GM12878 (cell line): ENCODE measurements around the gene ING1. TPM values are rescaled to one million over a fixed set of nuclear protein-coding genes. Genes with fewer than 3 reads are reported as not detected.

ENCODE experiments used
- ATAC-seq: fragments of 200-7000 bp; cut with Tn5 transposase; 3 replicates; pipeline ENCODE4 v1.9.1; 2020; ENCODE audit warnings: mild to moderate bottlenecking, moderate library complexity
- BruUV-seq: library from RNA; stranded (reverse); fragments of 400-500 nt; replicated peaks from 2 replicates; lab custom pipeline; 2021; lab: Mats Ljungman, UMichigan
- CTCF ChIA-PET: fragments of 300-600 bp; sonication (Branson Sonifier 250); formaldehyde crosslinking; extraction: SDS; loops from one replicate; lab custom pipeline; 2021; ENCODE audit warnings: inconsistent platforms; lab: Yijun Ruan, JAX
- POLR2A ChIA-PET: fragments of 350-600 bp; formaldehyde crosslinking; extraction: SDS; loops from one replicate; lab custom pipeline; 2021; ENCODE audit warnings: inconsistent platforms; lab: Charles Lee
- RAD21 ChIA-PET: fragments of 300-600 bp; sonication (Branson Sonifier 250); formaldehyde crosslinking; loops from one replicate; lab custom pipeline; 2023; ENCODE audit warnings: antibody characterized with exemption; ENCODE audit not compliant: unreplicated experiment; lab: Charles Lee
- SMC1A ChIA-PET: fragments of 300-600 bp; sonication (Branson Sonifier 250); formaldehyde crosslinking; loops from one replicate; lab custom pipeline; 2023; ENCODE audit not compliant: unreplicated experiment, uncharacterized antibody; lab: Charles Lee
- DNase-seq: peaks from one replicate; pipeline ENCODE4 v3.0.0-alpha.2; 2011; ENCODE audit warnings: low read depth, low spot score
- FAIRE-seq: peaks from 3 replicates; lab custom pipeline; 2011; peaks lifted over from hg19 to GRCh38; lab: Jason Lieb, UNC
- H2AFZ ChIP-seq: 2 replicates; pipeline ENCODE4 v1.6.0; 2011; ENCODE audit warnings: low read depth, low read length, control low read depth; ENCODE audit not compliant: control insufficient read depth
- H3K27ac ChIP-seq: 2 replicates; pipeline ENCODE4 v1.5.1; 2011; ENCODE audit warnings: control low read depth; ENCODE audit not compliant: control insufficient read depth, insufficient read depth
- H3K27me3 ChIP-seq, 2 experiments: replicated peaks in 1 of 2; 2 replicates each; pipeline versions ENCODE4 v1.6.0 to v1.6.1; 2011; ENCODE audit warnings: low read length in 1 of 2; ENCODE audit not compliant: control insufficient read depth in 2 of 2, insufficient read depth in 2 of 2
- H3K36me3 ChIP-seq, 2 experiments: 2 replicates each; pipeline ENCODE4 v1.5.1; 2011; ENCODE audit warnings: low read length in 1 of 2; ENCODE audit not compliant: control insufficient read depth in 2 of 2, insufficient read depth in 2 of 2
- H3K4me1 ChIP-seq: 2 replicates; pipeline ENCODE4 v1.6.1; 2011; ENCODE audit warnings: mild to moderate bottlenecking, low read length, moderate library complexity, mixed read lengths; ENCODE audit not compliant: control insufficient read depth, insufficient read depth
- H3K4me2 ChIP-seq: 2 replicates; pipeline ENCODE4 v1.6.0; 2011; ENCODE audit warnings: control low read depth; ENCODE audit not compliant: control insufficient read depth, insufficient read depth
- H3K4me3 ChIP-seq: fragments of 200-600 bp; sonication (generic); 2 replicates; pipeline ENCODE4 v1.5.1; 2016
- H3K79me2 ChIP-seq: 2 replicates; pipeline ENCODE4 v1.6.0; 2011; ENCODE audit warnings: low read length; ENCODE audit not compliant: control insufficient read depth, insufficient read depth
- H3K9ac ChIP-seq: 2 replicates; pipeline ENCODE4 v1.8.0; 2011; ENCODE audit warnings: low read length, control low read depth, mixed read lengths; ENCODE audit not compliant: control insufficient read depth, insufficient read depth
- H3K9me3 ChIP-seq: replicated peaks from 3 replicates; pipeline ENCODE4 v1.5.1; 2011; ENCODE audit warnings: mild to moderate bottlenecking, low read length; ENCODE audit not compliant: control insufficient read depth, insufficient read depth
- H4K20me1 ChIP-seq: 2 replicates; pipeline ENCODE4 v1.6.0; 2011; ENCODE audit not compliant: control insufficient read depth, insufficient read depth
- BACH1 ChIP-seq: fragments of 450-650 bp; IDR thresholded peaks from 2 replicates; pipeline ENCODE4 v1.6.1; 2017; ENCODE audit warnings: mild to moderate bottlenecking, borderline replicate concordance
- DPF2 ChIP-seq: fragments of 450-650 bp; IDR thresholded peaks from 2 replicates; pipeline ENCODE4 v1.6.1; 2017; ENCODE audit warnings: mild to moderate bottlenecking
- EGR1 ChIP-seq, 2 experiments: IDR thresholded peaks; 1 replicate in 1 of 2; 2 replicates in 1 of 2; pipeline ENCODE4 v1.6.1; 2011 to 2012; ENCODE audit warnings: low read depth in 2 of 2, low read length in 2 of 2, borderline replicate concordance in 1 of 2, mild to moderate bottlenecking in 1 of 2, moderate library complexity in 1 of 2
- ETV6 ChIP-seq, 2 experiments: fragments of 450-650 bp in 1 of 2; IDR thresholded peaks in 1 of 2; conservative IDR thresholded peaks in 1 of 2; 2 replicates each; pipeline ENCODE4 v1.6.1; 2014; ENCODE audit warnings: antibody characterized with exemption in 1 of 2, borderline replicate concordance in 1 of 2, low read depth in 1 of 2, mild to moderate bottlenecking in 1 of 2, moderate library complexity in 1 of 2
- HCFC1 ChIP-seq: fragments of 150-350 bp; IDR thresholded peaks from 2 replicates; pipeline ENCODE4 v1.6.1; 2014; ENCODE audit warnings: low read length
- IRF3 ChIP-seq: fragments of 450-650 bp; IDR thresholded peaks from 2 replicates; pipeline ENCODE4 v1.6.1; 2014; ENCODE audit warnings: mild to moderate bottlenecking
- IRF4 ChIP-seq: IDR thresholded peaks from 2 replicates; pipeline ENCODE4 v1.6.1; 2011; ENCODE audit warnings: low read depth, low read length
- RB1 ChIP-seq: fragments of 450-650 bp; formaldehyde crosslinking; IDR thresholded peaks from 2 replicates; pipeline ENCODE4 v1.6.1; 2017; ENCODE audit warnings: mild to moderate bottlenecking, borderline replicate concordance
- RBBP5 ChIP-seq: fragments of 200-600 bp; sonication (generic); conservative IDR thresholded peaks from 2 replicates; pipeline ENCODE4 v1.6.1; 2016
- REST ChIP-seq: IDR thresholded peaks from 2 replicates; pipeline ENCODE4 v1.6.1; 2012; ENCODE audit warnings: mild to moderate bottlenecking, low read depth, low read length
- TCF3 ChIP-seq: IDR thresholded peaks from 2 replicates; pipeline ENCODE4 v1.6.1; 2012; ENCODE audit warnings: low read depth, mild to moderate bottlenecking, low read length, borderline replicate concordance; ENCODE audit not compliant: insufficient read depth
- ZBTB11 ChIP-seq: fragments of 450-650 bp; formaldehyde crosslinking; IDR thresholded peaks from 2 replicates; pipeline ENCODE4 v1.5.0; 2022; ENCODE audit warnings: mild to moderate bottlenecking, missing genetic modification characterization
- ZBTB4 ChIP-seq: fragments of 450-650 bp; formaldehyde crosslinking; IDR thresholded peaks from 2 replicates; pipeline ENCODE4 v1.4.0; 2022; ENCODE audit warnings: mild to moderate bottlenecking, moderate library complexity
- WGBS: methylation state at CpG from one replicate; pipeline ENCODE4 v1.1.6; 2016; ENCODE audit warnings: low lambda C conversion rate; ENCODE audit not compliant: insufficient replicate concordance, insufficient coverage; ENCODE audit errors: missing lambda C conversion rate; 5-methylcytosine and 5-hydroxymethylcytosine counted together
- in situ Hi-C: fragments of 300-500 bp; cut with MboI; formaldehyde crosslinking; loops from 9 replicates; pipeline ENCODE4 v1.14.3; 2018; ENCODE audit warnings: mixed read lengths
- intact Hi-C: fragments of 100-400 bp; cut with micrococcal nuclease; formaldehyde crosslinking; loops from one replicate; pipeline ENCODE4 v1.14.2; 2022; ENCODE audit not compliant: unreplicated experiment
- polyA plus RNA-seq, 11 experiments: library from polyadenylated mRNA; depleted of rRNA in 4 of 11; unstranded in 6 of 11; stranded (reverse) in 5 of 11; fragments of >200 nt; fragmentation: Nextera tagmentation in 4 of 11; fragmentation: Illumina TruSeq in 1 of 11; extraction: Ambion mirVana in 4 of 11; extraction: Trizol in 1 of 11; gene quantifications; 1 replicate in 1 of 11; 2 replicates in 10 of 11; pipeline versions ENCODE4 v1.2.1 to v1.2.3, GENCODE V29; 2011 to 2016; ENCODE audit warnings: inconsistent platforms in 2 of 11, missing spikeins in 2 of 11, low read depth in 1 of 11
- total RNA-seq, 4 experiments: library from RNA; depleted of rRNA in 3 of 4; stranded (reverse); fragments of >200 nt in 3 of 4; fragmentation: Illumina TruSeq in 1 of 4; extraction: Trizol in 1 of 4; gene quantifications; 2 replicates each; pipeline versions ENCODE4 v1.2.1 to v1.2.3, GENCODE V29; 2013 to 2021

ING1 gene
- total and polyA plus RNA-seq, 10 of the 15 experiments (the other 5 are each of a cell fraction or from before 2014, with no cell fraction given), result 1.3 to 20.4 (median 13.1) TPM

- CTCF ChIA-PET, result no interaction called here
- ATAC-seq (no peak), FAIRE-seq (no peak), DNase-seq (no peak)
- intact Hi-C loops (no loop called here), in situ Hi-C loops (no loop called here)
- no peaks in the 10 kb centered on the region; the same call in 1 of the 3 replicates for H3K9me3 ChIP-seq
- RAD21 ChIA-PET, result no interaction called here
- WGBS, result 43% methylated on average over 4 of the region's 4 CpGs
- BruUV-seq, result no TSS peak
- H3K4me2 ChIP-seq, result no peak overlapping the region
- H3K27ac ChIP-seq, result no peak overlapping the region
- H2AFZ ChIP-seq, result no peak overlapping the region
- no peaks in the 10 kb centered on the region for H3K36me3 ChIP-seq
- H3K27me3 ChIP-seq, result no peaks in the 10 kb centered on the region
- SMC1A ChIA-PET, result interaction anchor here (0.6 to 1.2 kb wide), 3 partner anchors 49 to 172 kb away, joined by 3 to 4 read pairs (median 3); no protein-coding TSS in a partner anchor
- POLR2A ChIA-PET, result no interaction called here
- H3K4me1 ChIP-seq, result no peaks in the 10 kb centered on the region
- H4K20me1 ChIP-seq, result no peaks in the 10 kb centered on the region
- TF ChIP-seq RB1, result no peak
- no peak for TF ChIP-seq DPF2
- no peak for TF ChIP-seq REST
- no peak for TF ChIP-seq HCFC1
- no peak for TF ChIP-seq BACH1
- TF ChIP-seq IRF4, result no peak
- no peak for TF ChIP-seq ZBTB11 (CRISPR knock-in tag)
- TF ChIP-seq ETV6 (conservative IDR thresholded peaks at IDR 0.05 in 1 of 2, IDR thresholded peaks at IDR 0.05 in 1 of 2; ENCODE audit: borderline replicate concordance in 1 of 2, low read depth in 1 of 2), result no peak
- TF ChIP-seq ZBTB4 (CRISPR knock-in tag), result no peak
- TF ChIP-seq TCF3, result no peak
- TF ChIP-seq IRF3, result no peak
- TF ChIP-seq RBBP5, result no peak
- no peak for TF ChIP-seq EGR1 (IDR thresholded peaks at IDR 0.05; ENCODE audit: borderline replicate concordance in 1 of 2, low read depth in 2 of 2, low read length in 2 of 2)
- no peak overlapping the region for H3K9ac ChIP-seq
- H3K79me2 ChIP-seq, result no peaks in the 10 kb centered on the region
- no peak overlapping the region for H3K4me3 ChIP-seq
These were observed 34.8 kb downstream of the ING1 start for GRCh38 chr13:110748271-110748670.
